ENCODE results near the gene ISG20.

DNA sequence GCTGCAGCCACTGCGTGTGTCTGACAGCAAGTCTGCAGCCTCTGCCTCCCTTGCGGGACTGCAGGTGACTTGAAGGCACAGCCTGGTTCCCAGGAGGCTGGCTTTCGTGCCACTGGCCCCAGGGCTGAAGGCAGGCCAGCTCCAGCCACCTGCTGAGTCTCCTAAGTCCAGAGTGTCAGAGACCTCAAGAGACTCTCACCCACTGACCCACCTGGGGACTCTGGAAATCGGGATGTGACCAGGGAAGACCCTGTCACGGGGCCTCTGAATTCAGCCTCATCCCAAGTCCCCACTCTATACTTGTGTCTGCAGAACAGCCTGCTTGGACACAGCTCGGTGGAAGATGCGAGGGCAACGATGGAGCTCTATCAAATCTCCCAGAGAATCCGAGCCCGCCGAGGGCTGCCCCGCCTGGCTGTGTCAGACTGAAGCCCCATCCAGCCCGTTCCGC lies 16.3 kb downstream of the ISG20 start:
- TF ChIP-seq, protein P1, sequence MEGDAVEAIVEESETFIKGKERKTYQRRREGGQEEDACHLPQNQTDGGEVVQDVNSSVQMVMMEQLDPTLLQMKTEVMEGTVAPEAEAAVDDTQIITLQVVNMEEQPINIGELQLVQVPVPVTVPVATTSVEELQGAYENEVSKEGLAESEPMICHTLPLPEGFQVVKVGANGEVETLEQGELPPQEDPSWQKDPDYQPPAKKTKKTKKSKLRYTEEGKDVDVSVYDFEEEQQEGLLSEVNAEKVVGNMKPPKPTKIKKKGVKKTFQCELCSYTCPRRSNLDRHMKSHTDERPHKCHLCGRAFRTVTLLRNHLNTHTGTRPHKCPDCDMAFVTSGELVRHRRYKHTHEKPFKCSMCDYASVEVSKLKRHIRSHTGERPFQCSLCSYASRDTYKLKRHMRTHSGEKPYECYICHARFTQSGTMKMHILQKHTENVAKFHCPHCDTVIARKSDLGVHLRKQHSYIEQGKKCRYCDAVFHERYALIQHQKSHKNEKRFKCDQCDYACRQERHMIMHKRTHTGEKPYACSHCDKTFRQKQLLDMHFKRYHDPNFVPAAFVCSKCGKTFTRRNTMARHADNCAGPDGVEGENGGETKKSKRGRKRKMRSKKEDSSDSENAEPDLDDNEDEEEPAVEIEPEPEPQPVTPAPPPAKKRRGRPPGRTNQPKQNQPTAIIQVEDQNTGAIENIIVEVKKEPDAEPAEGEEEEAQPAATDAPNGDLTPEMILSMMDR (IDR thresholded peaks at IDR 0.05): no peak
- TF ChIP-seq POLR2A (IDR thresholded peaks at IDR 0.05): no peak

Measured in right lobe of liver (tissue), 4 donors.